GM18498 (cell line): ENCODE data around the gene HDAC11.

Experiments used
- ATAC-seq: cut with Tn5 transposase; IDR thresholded peaks from one replicate; pipeline ENCODE4 v1.9.1; 2021; ENCODE audit warnings: mild to moderate bottlenecking, moderate library complexity; ENCODE audit not compliant: unreplicated experiment

Gene HDAC11

GRCh38 chr3:13506680-13507079, 26.6 kb downstream of the HDAC11 start:
- no peak for ATAC-seq

GRCh38 chr3:13507247-13507569, 27.1 kb downstream of the HDAC11 start:
- no peak for ATAC-seq

- ATAC-seq = no peak
Observed at GRCh38 chr3:13507570-13508339, 27.6 kb downstream of the HDAC11 start.

- no peak for ATAC-seq
Observed at GRCh38 chr3:13508496-13508895, 28.4 kb downstream of the HDAC11 start.

GRCh38 chr3:13509059-13509815, 29.1 kb downstream of the HDAC11 start:
- ATAC-seq = no peak

- no peak for ATAC-seq
Observed at GRCh38 chr3:13509816-13510192, 29.7 kb downstream of the HDAC11 start.

- no peak for ATAC-seq
Observed at GRCh38 chr3:13512451-13512850, 32.3 kb downstream of the HDAC11 start.

GRCh38 chr3:13513051-13513912, 33.2 kb downstream of the HDAC11 start:
- no peak for ATAC-seq

GRCh38 chr3:13513913-13514517, 33.9 kb downstream of the HDAC11 start:
- ATAC-seq = no peak

- ATAC-seq = no peak
Observed at GRCh38 chr3:13514639-13515435, 34.7 kb downstream of the HDAC11 start.

- ATAC-seq = no peak
Observed at GRCh38 chr3:13515786-13516759, 36.0 kb downstream of the HDAC11 start.

GRCh38 chr3:13516760-13517135, 36.6 kb downstream of the HDAC11 start:
- ATAC-seq = no peak

- ATAC-seq = no peak
Observed at GRCh38 chr3:13517253-13517977, 37.3 kb downstream of the HDAC11 start.

GRCh38 chr3:13518516-13518953, 38.4 kb downstream of the HDAC11 start:
- ATAC-seq = no peak

GRCh38 chr3:13519006-13519791, 39.1 kb downstream of the HDAC11 start:
- ATAC-seq = no peak

- ATAC-seq = no peak
Observed at GRCh38 chr3:13520326-13520880, 40.3 kb downstream of the HDAC11 start.

- no peak for ATAC-seq
Observed at GRCh38 chr3:13521309-13521708, 41.2 kb downstream of the HDAC11 start.
